Left ventricle myocardium inferior (tissue), 1 donor: ENCODE data around the gene TUNAR. TPM values are rescaled to one million over a fixed set of nuclear protein-coding genes. Genes with fewer than 3 reads are reported as not detected.

Experiments
- DNase-seq: peaks from one replicate; pipeline ENCODE4 v3.0.0-alpha.2; 2020
- H3K27ac ChIP-seq: fragments of 200-600 bp; replicated peaks from 2 replicates; pipeline ENCODE4 v1.8.0; 2021
- H3K27me3 ChIP-seq: fragments of 200-600 bp; 2 replicates; pipeline ENCODE4 v1.8.0; 2021; ENCODE audit warnings: low read depth
- H3K36me3 ChIP-seq: fragments of 200-600 bp; 2 replicates; pipeline ENCODE4 v1.8.0; 2021
- H3K4me1 ChIP-seq: fragments of 200-600 bp; 2 replicates; pipeline ENCODE4 v1.8.0; 2021
- H3K4me3 ChIP-seq: fragments of 200-600 bp; 2 replicates; pipeline ENCODE4 v1.8.0; 2021; ENCODE audit warnings: mild to moderate bottlenecking, moderate library complexity
- H3K9me3 ChIP-seq: fragments of 200-600 bp; replicated peaks from 2 replicates; pipeline ENCODE4 v1.8.0; 2021
- intact Hi-C: fragments of 100-400 bp; cut with micrococcal nuclease; formaldehyde crosslinking; loops from one replicate; pipeline ENCODE4 v1.11.0; 2022
- total RNA-seq: library from RNA; stranded (reverse); fragmentation: NEBNext Ultra II Directional; extraction: Animal tissue kit (Norgen Biotek cat#: 25700); gene quantifications from one replicate; pipeline ENCODE4 v1.2.1, GENCODE V29; 2021
- TF ChIP-seq, protein P1 (sequence below): fragments of 200-600 bp; IDR thresholded peaks from 2 replicates; pipeline ENCODE4 v1.8.0; 2021; ENCODE audit warnings: antibody characterized with exemption, mild to moderate bottlenecking, borderline replicate concordance
- donor health status: DM: no; HTN: yes; CAD: no; lungs with severe emphysema.

TUNAR gene
- total RNA-seq, 1 donor from 2014 or later, result not detected

DNA sequence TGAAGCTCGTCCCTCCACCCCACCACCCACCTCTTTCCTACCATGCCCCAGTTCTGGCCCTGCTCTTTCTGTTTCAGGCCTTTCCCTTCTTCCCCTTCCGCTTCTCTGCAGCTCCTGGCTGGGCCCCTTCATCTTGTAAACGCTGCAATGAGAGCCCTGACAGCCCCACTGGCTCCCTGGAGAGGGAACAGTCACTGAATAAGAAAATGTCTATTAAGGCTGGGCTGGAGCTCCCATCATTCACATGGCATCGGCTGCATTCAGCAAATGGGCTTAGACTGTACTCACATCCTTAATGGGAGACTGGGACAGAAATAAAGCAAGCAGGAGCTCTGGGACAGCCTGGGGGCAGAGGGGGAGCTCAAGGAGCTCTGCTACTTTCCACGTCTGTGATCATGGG, 45.2 kb upstream of the TUNAR start:
- intact Hi-C loops, result no loop called here
- H3K36me3 ChIP-seq, result no peaks in the 10 kb centered on the region
- H3K9me3 ChIP-seq, result peaks cover 10% of the 10 kb centered on the region
- TF ChIP-seq, protein P1, sequence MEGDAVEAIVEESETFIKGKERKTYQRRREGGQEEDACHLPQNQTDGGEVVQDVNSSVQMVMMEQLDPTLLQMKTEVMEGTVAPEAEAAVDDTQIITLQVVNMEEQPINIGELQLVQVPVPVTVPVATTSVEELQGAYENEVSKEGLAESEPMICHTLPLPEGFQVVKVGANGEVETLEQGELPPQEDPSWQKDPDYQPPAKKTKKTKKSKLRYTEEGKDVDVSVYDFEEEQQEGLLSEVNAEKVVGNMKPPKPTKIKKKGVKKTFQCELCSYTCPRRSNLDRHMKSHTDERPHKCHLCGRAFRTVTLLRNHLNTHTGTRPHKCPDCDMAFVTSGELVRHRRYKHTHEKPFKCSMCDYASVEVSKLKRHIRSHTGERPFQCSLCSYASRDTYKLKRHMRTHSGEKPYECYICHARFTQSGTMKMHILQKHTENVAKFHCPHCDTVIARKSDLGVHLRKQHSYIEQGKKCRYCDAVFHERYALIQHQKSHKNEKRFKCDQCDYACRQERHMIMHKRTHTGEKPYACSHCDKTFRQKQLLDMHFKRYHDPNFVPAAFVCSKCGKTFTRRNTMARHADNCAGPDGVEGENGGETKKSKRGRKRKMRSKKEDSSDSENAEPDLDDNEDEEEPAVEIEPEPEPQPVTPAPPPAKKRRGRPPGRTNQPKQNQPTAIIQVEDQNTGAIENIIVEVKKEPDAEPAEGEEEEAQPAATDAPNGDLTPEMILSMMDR, result no peak
- H3K27ac ChIP-seq, result no peak overlapping the region
- H3K4me3 ChIP-seq, result no peak overlapping the region
- H3K27me3 ChIP-seq, result peaks cover 82% of the 10 kb centered on the region
- H3K4me1 ChIP-seq, result no peaks in the 10 kb centered on the region
- DNase-seq, result no peak

DNA sequence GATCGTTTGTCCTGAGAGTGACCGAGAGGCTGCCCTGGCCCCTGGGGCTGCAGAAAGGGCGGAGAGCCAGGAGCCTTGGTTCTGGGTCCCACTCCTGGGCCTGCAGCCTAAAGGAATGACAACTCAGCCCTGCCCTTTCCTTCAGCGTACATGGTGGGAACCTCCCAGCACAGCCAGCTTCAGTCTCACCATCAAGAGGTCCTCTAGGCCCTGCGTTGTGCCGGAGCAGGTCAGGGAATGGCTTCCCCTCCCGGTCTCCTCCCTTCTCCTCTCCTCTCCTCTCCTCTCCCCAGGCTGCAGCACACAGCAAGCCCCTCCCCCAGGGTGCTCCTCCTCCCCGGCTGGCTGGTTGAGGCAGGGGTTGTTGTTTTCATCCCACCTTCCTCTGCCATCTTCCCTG, 44.6 kb upstream of the TUNAR start:
- Histone ChIP-seq H3K4me1 (no peaks in the 10 kb centered on the region), H3K9me3 (peaks cover 10% of the 10 kb centered on the region), H3K27me3 (peaks cover 84% of the 10 kb centered on the region), H3K27ac (no peak overlapping the region), H3K36me3 (no peaks in the 10 kb centered on the region), H3K4me3 (no peak overlapping the region)
- intact Hi-C loops, result no loop called here
- TF ChIP-seq, protein P1, result no peak
- no peak for DNase-seq

DNA sequence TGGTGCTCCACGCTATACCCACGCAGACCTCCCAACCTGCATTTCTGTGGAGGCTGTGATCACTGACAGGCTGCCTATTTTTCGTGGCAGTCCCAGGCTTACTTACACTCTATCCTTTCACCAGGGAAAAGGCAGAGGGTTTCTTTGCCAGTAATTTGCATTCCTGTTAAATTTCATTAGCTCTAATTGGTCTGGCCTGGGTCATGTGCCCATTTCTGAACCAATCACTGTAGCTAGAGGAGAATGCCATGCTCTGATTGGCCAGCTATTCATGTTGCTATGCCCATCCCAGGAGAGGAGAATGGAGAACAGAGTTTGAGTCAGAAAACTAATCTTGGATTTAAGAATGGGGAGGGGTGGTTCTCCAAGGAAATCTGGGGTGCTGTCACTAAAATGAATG, 43.2 kb upstream of the TUNAR start:
- Histone ChIP-seq H3K27ac (no peak overlapping the region), H3K4me1 (no peaks in the 10 kb centered on the region), H3K27me3 (peaks cover 75% of the 10 kb centered on the region), H3K4me3 (no peak overlapping the region), H3K36me3 (no peaks in the 10 kb centered on the region), H3K9me3 (peaks cover 10% of the 10 kb centered on the region)
- no peak for DNase-seq
- TF ChIP-seq, protein P1, result no peak
- intact Hi-C loops, result no loop called here

DNA sequence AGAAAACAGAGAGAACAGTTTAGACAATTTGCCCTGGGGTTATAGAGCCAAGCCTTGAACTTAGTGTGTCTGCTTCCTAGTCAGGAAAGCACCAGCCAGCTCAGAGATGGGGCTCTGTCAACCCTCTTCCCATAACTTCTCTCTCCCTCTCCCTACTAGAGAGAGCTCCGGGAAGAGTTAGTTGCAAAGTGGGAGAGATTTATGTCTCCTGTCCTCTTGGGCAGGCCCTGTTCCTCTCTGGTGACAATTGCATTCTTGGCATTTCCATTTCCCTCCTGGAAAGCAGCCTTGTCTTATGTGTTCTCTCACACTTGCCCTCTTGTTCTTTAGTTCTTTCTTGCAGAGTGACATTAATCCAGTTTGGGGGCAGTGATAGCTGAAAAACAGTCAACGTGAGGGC, 42.1 kb upstream of the TUNAR start:
- Histone ChIP-seq H3K36me3 (no peaks in the 10 kb centered on the region), H3K4me3 (no peak overlapping the region), H3K27ac (no peak overlapping the region), H3K27me3 (peaks cover 65% of the 10 kb centered on the region), H3K9me3 (no peaks in the 10 kb centered on the region), H3K4me1 (no peaks in the 10 kb centered on the region)
- DNase-seq, result no peak
- TF ChIP-seq, protein P1, result no peak
- intact Hi-C loops, result no loop called here

DNA sequence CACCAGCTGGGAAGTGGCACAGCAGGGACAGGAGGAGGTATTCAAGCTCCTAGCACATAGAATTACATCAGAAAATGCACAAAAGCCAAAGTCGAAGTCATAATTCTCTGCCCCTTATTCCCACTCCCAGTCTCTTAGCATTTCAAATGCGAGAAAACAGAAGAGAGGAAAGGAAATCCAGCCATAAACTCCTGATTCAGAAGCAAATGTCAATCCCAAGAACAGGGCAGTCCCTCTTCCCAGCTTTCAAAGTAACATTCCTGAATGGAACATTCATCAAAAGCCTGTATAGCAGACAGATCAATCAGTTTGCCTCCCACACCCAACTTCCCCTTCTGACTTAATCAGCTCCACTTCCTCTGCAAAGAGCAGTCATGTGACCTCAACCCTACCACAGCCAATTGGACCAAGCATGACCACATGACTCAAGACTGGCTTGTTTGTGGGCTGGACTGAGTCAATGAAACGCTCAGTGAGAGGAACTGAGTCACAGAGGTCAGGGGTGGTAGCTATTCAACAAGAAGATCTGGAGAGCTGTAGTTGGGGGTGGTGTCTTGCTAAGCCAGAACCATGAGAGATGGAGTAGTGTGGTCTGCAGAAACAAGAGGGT, 41.4 kb upstream of the TUNAR start:
- TF ChIP-seq, protein P1, result no peak
- Histone ChIP-seq H3K27me3 (peaks cover 59% of the 10 kb centered on the region), H3K4me1 (no peaks in the 10 kb centered on the region), H3K36me3 (no peaks in the 10 kb centered on the region), H3K27ac (no peak overlapping the region), H3K4me3 (no peak overlapping the region), H3K9me3 (no peaks in the 10 kb centered on the region)
- no peak for DNase-seq
- intact Hi-C loops, result no loop called here
